GM19238 (cell line): ENCODE measurements around the gene RBFOX2.

Experiments
- DNase-seq: peaks from one replicate; pipeline ENCODE4 v3.0.0; 2011; ENCODE audit warnings: low spot score; ENCODE audit not compliant: insufficient read length

Gene RBFOX2

GRCh38 chr22:35938226-35938625, 90.4 kb downstream of the RBFOX2 start:
- no peak for DNase-seq

- DNase-seq = no peak
Measured at GRCh38 chr22:35930933-35931332, 97.7 kb downstream of the RBFOX2 start.

GRCh38 chr22:35928285-35928798, 100.3 kb downstream of the RBFOX2 start:
- DNase-seq = no peak

- DNase-seq = no peak
Measured at GRCh38 chr22:35923026-35923425, 105.6 kb downstream of the RBFOX2 start.

- no peak for DNase-seq
Measured at GRCh38 chr22:35921777-35922176, 106.8 kb downstream of the RBFOX2 start.

- no peak for DNase-seq
Measured at GRCh38 chr22:35921044-35921443, 107.6 kb downstream of the RBFOX2 start.

- no peak for DNase-seq
Measured at GRCh38 chr22:35919002-35919542, 109.6 kb downstream of the RBFOX2 start.

GRCh38 chr22:35918456-35918855, 110.2 kb downstream of the RBFOX2 start:
- DNase-seq = no peak

- DNase-seq = no peak
Measured at GRCh38 chr22:35917651-35918050, 111.0 kb downstream of the RBFOX2 start.

DNA sequence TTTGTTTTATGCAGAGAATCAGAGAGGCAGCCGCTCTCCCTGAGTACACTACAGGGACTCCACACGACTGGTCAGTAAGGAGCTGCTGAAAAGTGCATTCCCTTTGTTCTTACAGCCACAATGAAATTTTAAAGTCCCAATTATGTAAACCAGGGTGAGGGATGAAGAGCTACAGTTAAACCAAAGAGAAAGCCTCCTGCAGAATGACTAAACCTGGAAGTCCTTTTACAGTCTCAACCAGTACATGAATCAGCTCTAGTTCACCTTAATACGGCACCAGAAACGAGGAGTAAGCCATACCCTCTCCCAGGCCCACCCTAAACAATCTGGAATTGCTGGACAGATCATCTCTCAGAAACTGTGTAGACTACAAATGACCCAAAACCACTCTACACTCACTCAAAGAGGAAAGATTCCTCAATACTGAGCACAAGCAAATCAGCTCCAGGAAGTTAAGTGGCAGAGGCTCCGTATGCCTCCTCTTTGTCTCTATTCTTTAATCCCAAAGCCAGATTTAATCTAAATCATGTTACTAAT, 113.1 kb downstream of the RBFOX2 start:
- no peak for DNase-seq

DNA sequence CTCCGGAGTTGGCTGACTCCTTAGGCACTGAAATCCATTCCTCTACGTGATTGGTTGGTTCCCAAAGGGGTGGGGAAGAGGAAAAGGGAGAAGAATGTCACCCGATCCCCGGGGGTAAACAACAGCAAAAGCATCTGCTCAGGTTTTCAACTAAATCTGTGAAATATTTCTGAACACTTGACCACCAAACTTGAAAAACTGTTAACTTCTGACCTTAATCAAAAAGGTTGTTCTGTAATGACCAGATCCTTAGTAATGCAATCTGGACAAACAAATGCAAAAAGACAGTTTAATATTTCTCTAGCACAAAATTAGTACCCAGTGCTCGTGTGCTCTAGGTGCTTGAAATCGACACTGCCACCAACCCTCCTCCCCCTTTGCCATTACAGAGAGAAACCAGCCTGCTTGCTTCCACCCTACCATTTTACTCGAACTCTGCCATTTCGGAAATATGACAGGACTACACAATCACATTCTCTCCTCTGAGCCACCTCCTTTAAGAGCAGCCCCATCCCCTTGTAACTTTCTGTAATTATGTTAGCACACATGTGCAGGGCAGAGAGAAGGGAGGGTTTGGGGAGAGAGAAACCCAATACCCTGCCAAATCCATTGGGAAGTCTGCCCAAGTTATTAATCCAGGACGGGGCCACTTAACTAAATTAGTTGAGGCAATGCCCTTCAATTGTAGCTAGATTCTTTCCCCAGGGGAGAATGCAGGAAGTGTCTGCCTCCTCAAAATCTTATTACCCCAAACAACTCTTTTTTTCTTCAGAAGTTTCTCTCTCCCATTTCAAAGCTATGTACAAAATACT, 113.8 kb downstream of the RBFOX2 start:
- DNase-seq = no peak

DNA sequence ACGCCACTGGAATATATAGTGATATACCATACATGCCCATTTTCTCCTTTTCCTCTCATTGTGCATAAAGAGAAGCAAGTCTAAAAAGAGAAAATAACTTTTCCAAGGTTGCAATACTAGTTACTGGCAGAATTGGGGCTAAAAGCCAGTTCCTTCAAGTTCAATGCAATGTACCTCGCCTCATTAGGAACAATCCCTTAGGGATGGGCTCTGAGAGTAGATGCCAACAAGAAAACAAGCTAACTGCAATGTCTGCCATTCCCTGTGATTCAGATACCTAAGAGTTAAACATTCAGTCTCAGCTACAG, 114.3 kb downstream of the RBFOX2 start:
- DNase-seq = no peak

- DNase-seq = no peak
Measured at GRCh38 chr22:35913925-35914324, 114.7 kb downstream of the RBFOX2 start.

DNA sequence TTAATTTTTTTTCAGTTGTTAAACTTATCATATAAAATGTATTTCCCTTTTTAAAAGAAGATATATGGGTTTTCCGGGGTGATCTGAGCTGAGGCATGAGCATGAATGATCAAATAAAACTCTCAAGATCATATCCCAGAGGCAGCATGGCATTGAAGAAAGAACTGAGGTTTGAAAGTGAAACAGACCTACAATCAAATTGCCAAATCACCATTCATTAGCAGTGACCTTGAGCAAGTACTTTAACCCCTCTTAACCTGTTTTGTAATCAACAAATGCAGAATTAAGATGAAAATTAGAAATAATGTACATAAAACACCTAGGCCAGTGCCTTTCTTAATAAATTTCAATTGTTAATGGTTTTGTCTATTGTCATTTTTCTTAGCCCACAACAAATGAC, 116.0 kb downstream of the RBFOX2 start:
- DNase-seq = no peak

- no peak for DNase-seq
Measured at GRCh38 chr22:35911877-35912276, 116.7 kb downstream of the RBFOX2 start.

- no peak for DNase-seq
Measured at GRCh38 chr22:35910926-35911325, 117.7 kb downstream of the RBFOX2 start.

- no peak for DNase-seq
Measured at GRCh38 chr22:35910003-35910769, 118.4 kb downstream of the RBFOX2 start.

DNA sequence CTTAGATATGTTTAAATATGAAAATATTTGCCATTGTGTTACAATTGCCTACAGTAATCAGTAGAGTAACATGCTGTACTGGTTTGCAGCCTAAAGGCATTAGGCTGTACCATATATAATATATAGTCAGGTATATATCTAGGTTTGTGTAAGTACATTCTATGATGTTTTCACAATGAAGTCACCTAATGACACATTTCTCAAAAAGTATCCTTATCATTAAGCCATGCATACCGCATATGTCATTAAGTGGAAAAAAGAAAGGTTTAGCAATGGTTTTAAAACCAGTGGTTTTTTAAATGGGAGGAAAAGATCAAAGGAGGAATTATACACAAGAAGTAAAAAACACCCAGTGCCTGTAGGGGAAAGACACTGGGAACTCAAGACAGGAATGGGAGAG, 122.7 kb downstream of the RBFOX2 start:
- no peak for DNase-seq

DNA sequence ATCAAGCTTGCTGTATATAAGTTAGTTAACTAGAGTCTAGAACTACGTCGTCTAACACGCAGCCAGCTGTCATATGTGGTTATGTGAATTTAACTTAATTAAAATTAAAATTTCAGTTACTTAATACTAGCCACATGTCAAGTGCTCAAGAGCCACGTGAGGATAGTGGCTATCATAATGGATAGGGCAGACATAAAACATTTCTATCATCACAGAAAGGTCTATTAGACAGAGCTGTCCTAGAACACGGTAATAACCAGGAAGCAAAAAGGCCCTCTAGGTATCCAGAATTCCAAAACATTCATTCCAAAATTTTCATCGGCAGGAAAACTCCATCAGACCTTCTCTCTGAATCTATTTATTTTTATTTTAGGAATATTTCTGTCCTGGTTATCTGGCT, 123.9 kb downstream of the RBFOX2 start:
- no peak for DNase-seq

GRCh38 chr22:35904336-35904692, 124.3 kb downstream of the RBFOX2 start:
- DNase-seq = no peak

GRCh38 chr22:35903571-35904335, 124.9 kb downstream of the RBFOX2 start:
- no peak for DNase-seq
